Measurements from ENCODE around the gene NIBAN1.

NIBAN1 gene

DNA sequence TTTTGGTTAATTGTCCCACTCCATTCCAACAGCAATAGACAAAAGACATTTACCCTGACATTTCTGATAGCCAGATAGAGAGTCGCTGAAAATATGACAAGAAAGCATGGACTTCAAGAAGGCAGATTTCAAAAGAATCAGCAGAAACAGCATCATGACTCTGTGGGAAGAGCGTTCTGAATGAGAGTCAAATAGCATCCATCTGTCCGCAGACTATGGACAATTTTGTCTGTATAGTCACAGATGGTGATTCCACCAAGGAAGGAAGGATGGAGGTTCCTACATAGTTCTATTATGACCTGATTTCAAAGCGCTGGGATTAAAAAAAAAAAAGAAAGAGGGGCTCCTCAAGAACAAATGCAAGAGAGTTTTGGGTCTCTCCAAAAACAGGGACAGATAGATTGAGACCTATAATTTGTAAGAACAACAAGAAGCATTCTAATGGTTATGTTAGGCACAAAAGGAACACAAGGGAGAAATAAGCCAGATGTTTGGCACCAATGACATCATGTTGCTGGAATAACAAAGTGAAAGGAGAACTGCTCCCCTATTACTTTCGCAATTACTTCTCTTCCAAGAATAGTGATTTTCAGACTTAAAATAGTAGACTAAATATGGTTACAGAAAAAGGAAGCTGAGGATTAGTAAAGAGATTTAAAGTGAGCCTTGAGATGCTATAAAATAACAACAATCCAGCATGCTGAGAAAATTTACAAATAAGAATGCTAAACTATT, 28.5 kb downstream of the NIBAN1 start:
- DNase-seq = peak in 1 of 2 donors; percentile 13

GRCh38 chr1:184945029-184945428, 29.3 kb downstream of the NIBAN1 start:
- peak in 1 of 2 donors; percentile 27 for DNase-seq

DNA sequence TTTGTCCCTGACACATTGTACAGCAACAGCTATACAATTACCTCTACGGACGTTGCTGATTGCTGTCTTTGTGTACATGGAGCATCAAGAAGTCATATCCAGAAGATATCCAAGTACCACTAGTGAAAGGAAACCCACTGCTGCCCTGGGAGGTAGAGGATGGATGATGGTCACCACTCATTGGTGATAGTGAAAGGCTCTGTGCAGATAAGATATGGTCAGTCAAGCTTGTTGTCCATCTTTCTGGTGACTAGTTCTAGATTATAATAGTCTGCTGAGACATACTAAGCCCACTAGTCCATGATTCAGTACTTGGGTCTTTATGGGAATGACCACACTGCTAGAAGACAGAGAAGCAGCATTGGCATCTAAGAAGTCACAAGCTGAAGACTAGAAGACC, 30.3 kb downstream of the NIBAN1 start:
- DNase-seq = no peak

- DNase-seq = no peak
These were observed 32.6 kb downstream of the NIBAN1 start for GRCh38 chr1:184941735-184942134.

GRCh38 chr1:184941410-184941733, 32.9 kb downstream of the NIBAN1 start:
- DNase-seq = no peak

DNA sequence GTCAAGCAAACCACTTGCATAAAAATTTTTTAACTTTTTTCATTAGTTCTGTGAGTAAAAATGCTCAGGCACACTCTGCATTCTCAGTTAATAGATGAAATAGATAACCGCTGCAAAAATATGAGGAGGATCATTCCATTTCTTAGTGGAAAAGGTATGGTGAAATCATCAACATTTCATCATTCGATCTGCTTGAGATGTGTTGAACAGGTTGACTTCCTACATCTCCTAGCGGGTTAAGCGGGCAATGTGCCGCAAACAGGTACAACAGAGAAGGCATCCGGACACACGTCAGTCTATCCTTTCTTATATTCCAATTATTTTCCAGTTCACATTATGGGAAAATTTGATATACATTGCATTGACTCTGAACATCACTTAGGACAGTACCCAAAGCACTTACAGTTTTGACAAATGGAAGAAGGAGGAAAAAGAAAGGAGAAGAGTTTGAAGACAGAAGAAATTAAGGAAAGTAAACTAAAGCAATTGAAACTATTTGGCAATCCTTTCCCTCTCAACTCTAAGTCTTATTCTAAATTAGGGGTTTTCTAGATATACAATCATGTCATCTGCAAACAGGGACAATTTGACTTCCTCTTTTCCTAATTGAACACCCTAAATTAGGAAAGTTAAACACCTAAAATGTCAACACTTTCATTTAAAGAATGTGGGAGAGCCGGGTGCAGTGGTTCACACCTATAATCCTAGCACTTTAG, 33.5 kb downstream of the NIBAN1 start:
- DNase-seq = no peak

- no peak for DNase-seq
These were observed 34.1 kb downstream of the NIBAN1 start for GRCh38 chr1:184940226-184940625.

GRCh38 chr1:184937729-184938128, 36.6 kb downstream of the NIBAN1 start:
- DNase-seq = no peak

- no peak for DNase-seq
These were observed 38.1 kb downstream of the NIBAN1 start for GRCh38 chr1:184935920-184936798.

DNA sequence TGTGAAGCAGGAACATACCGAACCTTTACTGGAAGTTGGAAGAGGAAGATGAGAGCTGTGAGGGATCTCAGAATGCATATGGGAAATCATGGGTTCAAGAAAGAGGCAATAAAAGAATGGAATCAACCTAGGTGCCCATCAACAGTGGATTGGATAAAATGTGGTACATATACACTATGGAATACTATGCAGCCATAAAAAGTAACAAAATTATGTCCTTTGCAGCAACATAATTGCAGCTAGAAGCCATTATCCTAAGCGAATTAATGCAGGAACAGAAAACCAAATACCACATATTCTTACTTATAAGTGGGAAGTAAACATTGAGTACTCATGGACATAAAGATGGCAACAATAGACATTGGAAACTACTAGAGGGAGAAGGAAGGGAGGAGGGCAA, 40.4 kb downstream of the NIBAN1 start:
- no peak for DNase-seq

- DNase-seq = no peak
These were observed 42.0 kb downstream of the NIBAN1 start for GRCh38 chr1:184932319-184932718.

GRCh38 chr1:184931566-184931965, 42.7 kb downstream of the NIBAN1 start:
- no peak for DNase-seq

DNA sequence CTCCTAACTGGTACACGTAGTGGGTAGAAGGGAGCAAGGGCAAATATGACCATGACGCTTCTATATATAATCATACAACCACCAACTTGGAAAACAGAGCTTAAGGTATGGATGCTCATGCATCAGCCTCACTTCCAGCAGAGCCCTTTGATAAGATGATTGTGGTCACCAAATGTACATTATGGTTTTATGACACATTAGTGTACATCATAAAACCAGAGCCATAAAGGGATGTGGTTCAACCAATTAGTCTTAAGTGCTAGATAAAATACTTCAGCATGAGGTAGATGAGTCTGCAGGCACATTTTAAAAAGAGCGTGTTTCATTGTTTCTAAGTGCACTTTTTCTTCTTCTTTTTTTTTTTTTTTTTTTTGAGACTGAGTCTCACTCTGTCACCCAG, 43.7 kb downstream of the NIBAN1 start:
- DNase-seq = peak in 1 of 2 donors; percentile 17

- no peak for DNase-seq
These were observed 44.1 kb downstream of the NIBAN1 start for GRCh38 chr1:184930232-184930631.

DNA sequence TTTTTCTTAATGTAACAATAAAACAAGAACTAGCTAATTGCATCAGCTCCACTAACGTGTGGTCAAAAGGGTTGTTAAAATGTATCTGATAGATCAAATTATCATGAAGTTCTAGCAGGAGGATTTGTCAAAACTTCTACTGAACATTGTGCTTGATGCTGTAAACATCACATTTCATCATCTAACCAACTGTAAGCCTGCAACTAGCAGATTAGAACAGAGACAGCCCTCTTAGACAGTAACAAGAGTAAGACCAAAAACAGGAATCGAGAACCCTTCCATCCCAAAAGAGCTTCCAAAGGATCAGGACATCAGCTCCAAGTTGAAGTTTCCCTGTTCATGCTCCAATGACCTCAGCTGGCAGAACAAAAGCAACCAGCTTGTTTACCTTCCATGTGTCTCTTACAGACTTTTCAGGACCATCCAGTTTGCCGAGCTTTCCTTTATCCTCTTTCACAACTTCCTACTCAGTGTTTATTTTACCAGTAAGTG, 44.6 kb downstream of the NIBAN1 start:
- no peak for DNase-seq

GRCh38 chr1:184928394-184928793, 45.9 kb downstream of the NIBAN1 start:
- no peak for DNase-seq
